A673 (cell line): ENCODE measurements around the gene DNAH1. TPM values are rescaled to one million over a fixed set of nuclear protein-coding genes. Genes with fewer than 3 reads are reported as not detected.

Experiments used
- BruUV-seq: library from RNA; stranded (reverse); fragments of 400-500 nt; replicated peaks from 2 replicates; lab custom pipeline; 2021; lab: Mats Ljungman, UMichigan
- CTCF ChIA-PET: fragments of 300-600 bp; sonication (Branson Sonifier 250); formaldehyde crosslinking; loops from one replicate; lab custom pipeline; 2022; ENCODE audit warnings: antibody characterized with exemption; lab: Charles Lee
- POLR2A ChIA-PET: fragments of 300-600 bp; sonication (Branson Sonifier 250); formaldehyde crosslinking; loops from one replicate; lab custom pipeline; 2022; ENCODE audit warnings: antibody characterized with exemption; ENCODE audit not compliant: low non-redundant PET; lab: Charles Lee
- DNase-seq: peaks from one replicate; pipeline ENCODE4 v3.0.0-alpha.2; 2015; ENCODE audit warnings: low spot score
- H3K27ac ChIP-seq: fragments of 200-600 bp; sonication (generic); 2 replicates; pipeline ENCODE4 v1.5.1; 2016; ENCODE audit warnings: mixed run types, low read depth, mild to moderate bottlenecking, mixed read lengths, antibody characterized with exemption, low read length; ENCODE audit not compliant: poor library complexity, severe bottlenecking
- H3K27me3 ChIP-seq: fragments of 200-600 bp; sonication (generic); replicated peaks from 2 replicates; pipeline ENCODE4 v1.6.1; 2017; ENCODE audit warnings: mixed run types, low read depth, mild to moderate bottlenecking, mixed read lengths, antibody characterized with exemption, low read length; ENCODE audit not compliant: insufficient read depth, poor library complexity
- H3K36me3 ChIP-seq: fragments of 200-600 bp; sonication (generic); 2 replicates; pipeline ENCODE4 v1.6.1; 2016; ENCODE audit warnings: mixed run types, mild to moderate bottlenecking, mixed read lengths, antibody characterized with exemption, low read length; ENCODE audit not compliant: insufficient read depth, poor library complexity, severe bottlenecking
- H3K4me1 ChIP-seq: fragments of 200-600 bp; sonication (generic); 2 replicates; pipeline ENCODE4 v1.6.1; 2017; ENCODE audit warnings: mixed run types, mild to moderate bottlenecking, mixed read lengths, antibody characterized with exemption, low read length; ENCODE audit not compliant: insufficient read depth, poor library complexity, severe bottlenecking
- H3K4me3 ChIP-seq: fragments of 200-600 bp; sonication (generic); 2 replicates; pipeline ENCODE4 v1.5.1; 2016; ENCODE audit warnings: low read depth, mixed run types, mild to moderate bottlenecking, mixed read lengths, low read length; ENCODE audit not compliant: poor library complexity, severe bottlenecking
- H3K9me3 ChIP-seq: fragments of 200-600 bp; sonication (generic); 2 replicates; pipeline ENCODE4 v1.6.1; 2016; ENCODE audit warnings: mixed run types, low read depth, mild to moderate bottlenecking, mixed read lengths, antibody characterized with exemption, low read length; ENCODE audit not compliant: poor library complexity, severe bottlenecking
- EZH2 ChIP-seq: fragments of 200-600 bp; sonication (generic); IDR thresholded peaks from 2 replicates; pipeline ENCODE4 v1.6.1; 2017; ENCODE audit warnings: borderline replicate concordance, low read depth, mild to moderate bottlenecking, mixed read lengths, antibody characterized with exemption, low read length; ENCODE audit not compliant: poor library complexity, severe bottlenecking
- intact Hi-C: fragments of 100-400 bp; cut with micrococcal nuclease; formaldehyde crosslinking; loops from one replicate; pipeline ENCODE4 v1.10.0; 2022; ENCODE audit not compliant: unreplicated experiment
- total RNA-seq: library from RNA; stranded (reverse); gene quantifications from 2 replicates; pipeline ENCODE4 v1.2.3, GENCODE V29; 2021
- TF ChIP-seq, protein P1 (sequence below): fragments of 300-800, 200-600 bp; sonication (generic); conservative IDR thresholded peaks from 2 replicates; pipeline ENCODE4 v1.5.1; 2017; ENCODE audit warnings: low read depth, mild to moderate bottlenecking, antibody characterized with exemption, low read length, moderate library complexity, mixed read lengths

The DNAH1 gene
- total RNA-seq, 1 experiment from 2014 or later = 1.3 TPM

DNA sequence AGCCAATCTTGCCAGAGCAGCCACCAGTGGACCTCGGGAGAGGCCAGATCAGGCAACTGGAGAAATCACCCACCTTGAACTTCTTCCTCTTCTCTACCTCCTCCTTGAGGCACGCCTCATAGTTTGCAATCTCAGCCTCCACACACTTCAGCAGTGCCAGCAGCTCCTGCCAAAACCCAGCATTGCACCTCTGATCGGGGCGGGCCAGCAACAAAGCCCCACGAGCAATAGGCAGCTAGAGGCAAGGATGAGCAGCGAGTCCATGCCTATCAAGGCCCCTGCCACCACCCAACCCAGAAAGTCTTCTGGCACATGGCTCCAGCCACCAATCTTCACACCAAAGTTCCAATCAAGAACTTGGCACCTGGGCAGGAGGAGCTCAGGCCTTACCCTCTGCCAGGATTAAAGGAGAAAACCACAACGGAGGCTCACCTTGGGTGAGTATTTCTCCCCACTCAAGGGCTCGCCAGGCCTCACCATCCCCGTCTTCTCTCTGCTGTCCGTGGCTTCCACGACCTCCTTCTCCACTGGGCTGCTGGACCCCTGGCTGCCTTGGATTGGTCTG lies 86.7 kb downstream of the DNAH1 start:
- Histone ChIP-seq H3K4me3 (no peak overlapping the region), H3K9me3 (no peaks in the 10 kb centered on the region), H3K36me3 (peaks cover 6% of the 10 kb centered on the region), H3K4me1 (no peaks in the 10 kb centered on the region), H3K27ac (no peak overlapping the region), H3K27me3 (no peaks in the 10 kb centered on the region)
- no TSS peak for BruUV-seq
- no peak for DNase-seq
- no peak for TF ChIP-seq EZH2
- TF ChIP-seq, protein P1, sequence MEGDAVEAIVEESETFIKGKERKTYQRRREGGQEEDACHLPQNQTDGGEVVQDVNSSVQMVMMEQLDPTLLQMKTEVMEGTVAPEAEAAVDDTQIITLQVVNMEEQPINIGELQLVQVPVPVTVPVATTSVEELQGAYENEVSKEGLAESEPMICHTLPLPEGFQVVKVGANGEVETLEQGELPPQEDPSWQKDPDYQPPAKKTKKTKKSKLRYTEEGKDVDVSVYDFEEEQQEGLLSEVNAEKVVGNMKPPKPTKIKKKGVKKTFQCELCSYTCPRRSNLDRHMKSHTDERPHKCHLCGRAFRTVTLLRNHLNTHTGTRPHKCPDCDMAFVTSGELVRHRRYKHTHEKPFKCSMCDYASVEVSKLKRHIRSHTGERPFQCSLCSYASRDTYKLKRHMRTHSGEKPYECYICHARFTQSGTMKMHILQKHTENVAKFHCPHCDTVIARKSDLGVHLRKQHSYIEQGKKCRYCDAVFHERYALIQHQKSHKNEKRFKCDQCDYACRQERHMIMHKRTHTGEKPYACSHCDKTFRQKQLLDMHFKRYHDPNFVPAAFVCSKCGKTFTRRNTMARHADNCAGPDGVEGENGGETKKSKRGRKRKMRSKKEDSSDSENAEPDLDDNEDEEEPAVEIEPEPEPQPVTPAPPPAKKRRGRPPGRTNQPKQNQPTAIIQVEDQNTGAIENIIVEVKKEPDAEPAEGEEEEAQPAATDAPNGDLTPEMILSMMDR = no peak
- intact Hi-C loops = no loop called here
- POLR2A ChIA-PET = no interaction called here
- CTCF ChIA-PET = no interaction called here

DNA sequence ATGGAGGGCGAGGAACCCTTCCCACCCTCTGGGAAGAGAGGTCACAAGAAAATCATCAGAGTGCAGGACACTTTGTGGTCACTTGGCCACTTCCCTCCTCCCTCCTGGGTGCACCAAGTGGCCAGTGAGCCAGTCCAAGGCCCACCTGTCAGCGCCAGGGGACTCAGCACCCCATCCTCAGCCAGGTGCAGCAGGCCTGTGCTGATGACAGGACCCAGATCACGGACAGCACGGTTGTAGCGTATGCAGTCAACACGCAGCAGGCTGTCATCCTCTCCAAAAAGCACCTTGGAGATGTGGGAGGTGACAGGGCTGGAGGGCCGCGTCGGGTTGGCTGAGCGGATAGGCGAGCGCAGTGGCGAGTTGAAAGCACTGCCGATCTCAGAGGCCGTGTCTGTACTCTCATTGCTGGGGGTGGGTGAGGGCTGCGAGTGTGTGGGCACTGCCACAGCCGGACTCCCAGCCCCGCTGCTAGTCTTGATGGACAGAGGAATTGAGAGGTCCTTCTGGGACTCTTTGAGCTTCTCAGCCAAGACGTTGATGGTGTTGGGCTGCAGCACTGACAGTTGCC lies 87.2 kb downstream of the DNAH1 start:
- H3K36me3 ChIP-seq = peaks cover 6% of the 10 kb centered on the region

DNA sequence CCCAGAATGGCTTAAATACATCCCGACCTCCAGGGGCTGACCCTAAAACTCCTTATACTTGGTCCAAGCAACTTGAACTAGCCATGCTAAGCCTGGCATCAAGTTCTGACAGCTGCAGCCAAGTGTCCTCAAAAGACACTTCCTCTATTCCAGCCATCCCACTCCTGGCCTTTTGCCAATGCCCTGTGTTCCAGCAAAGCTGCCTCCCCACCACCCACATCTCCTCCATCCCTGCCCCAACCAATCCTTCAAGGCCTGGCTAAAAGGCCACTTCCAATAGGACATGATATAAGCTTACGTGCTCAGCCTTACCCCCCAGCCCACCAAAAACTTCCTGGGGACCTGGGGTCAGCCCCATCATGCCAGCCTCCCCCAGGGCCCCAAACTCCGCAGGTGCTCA lies 87.8 kb downstream of the DNAH1 start:
- H3K9me3 ChIP-seq = no peaks in the 10 kb centered on the region
- BruUV-seq = no TSS peak
- CTCF ChIA-PET = no interaction called here
- POLR2A ChIA-PET = no interaction called here
- no peak for DNase-seq
- TF ChIP-seq, protein P1 = no peak
- TF ChIP-seq EZH2 = no peak
- peaks cover 3% of the 10 kb centered on the region for H3K4me1 ChIP-seq
- peaks cover 6% of the 10 kb centered on the region for H3K36me3 ChIP-seq
- no peak overlapping the region for H3K4me3 ChIP-seq
- intact Hi-C loops = no loop called here
- no peak overlapping the region for H3K27ac ChIP-seq
- H3K27me3 ChIP-seq = no peaks in the 10 kb centered on the region

More for the DNA sequence above, 87.2 kb downstream of the DNAH1 start:
- H3K4me3 ChIP-seq = no peak overlapping the region
- DNase-seq = no peak
- TF ChIP-seq, protein P1 = no peak
- TF ChIP-seq EZH2 = no peak
- H3K27ac ChIP-seq = no peak overlapping the region
- H3K4me1 ChIP-seq = no peaks in the 10 kb centered on the region
- no TSS peak for BruUV-seq
- intact Hi-C loops = no loop called here
- no peaks in the 10 kb centered on the region for H3K27me3 ChIP-seq
- POLR2A ChIA-PET = no interaction called here
- CTCF ChIA-PET = no interaction called here
- H3K9me3 ChIP-seq = no peaks in the 10 kb centered on the region
